Measurements from ENCODE around the gene MAGEE1. TPM values are rescaled to one million over a fixed set of nuclear protein-coding genes. Genes with fewer than 3 reads are reported as not detected.
A peak's percentile ranks its signal among the peaks of the same experiment; 100 is the strongest.

MAGEE1 gene, protein sequence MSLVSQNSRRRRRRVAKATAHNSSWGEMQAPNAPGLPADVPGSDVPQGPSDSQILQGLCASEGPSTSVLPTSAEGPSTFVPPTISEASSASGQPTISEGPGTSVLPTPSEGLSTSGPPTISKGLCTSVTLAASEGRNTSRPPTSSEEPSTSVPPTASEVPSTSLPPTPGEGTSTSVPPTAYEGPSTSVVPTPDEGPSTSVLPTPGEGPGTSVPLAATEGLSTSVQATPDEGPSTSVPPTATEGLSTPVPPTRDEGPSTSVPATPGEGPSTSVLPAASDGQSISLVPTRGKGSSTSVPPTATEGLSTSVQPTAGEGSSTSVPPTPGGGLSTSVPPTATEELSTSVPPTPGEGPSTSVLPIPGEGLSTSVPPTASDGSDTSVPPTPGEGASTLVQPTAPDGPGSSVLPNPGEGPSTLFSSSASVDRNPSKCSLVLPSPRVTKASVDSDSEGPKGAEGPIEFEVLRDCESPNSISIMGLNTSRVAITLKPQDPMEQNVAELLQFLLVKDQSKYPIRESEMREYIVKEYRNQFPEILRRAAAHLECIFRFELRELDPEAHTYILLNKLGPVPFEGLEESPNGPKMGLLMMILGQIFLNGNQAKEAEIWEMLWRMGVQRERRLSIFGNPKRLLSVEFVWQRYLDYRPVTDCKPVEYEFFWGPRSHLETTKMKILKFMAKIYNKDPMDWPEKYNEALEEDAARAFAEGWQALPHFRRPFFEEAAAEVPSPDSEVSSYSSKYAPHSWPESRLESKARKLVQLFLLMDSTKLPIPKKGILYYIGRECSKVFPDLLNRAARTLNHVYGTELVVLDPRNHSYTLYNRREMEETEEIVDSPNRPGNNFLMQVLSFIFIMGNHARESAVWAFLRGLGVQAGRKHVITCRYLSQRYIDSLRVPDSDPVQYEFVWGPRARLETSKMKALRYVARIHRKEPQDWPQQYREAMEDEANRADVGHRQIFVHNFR
- polyA plus RNA-seq (ENCODE audit: insufficient read length), result 5.9 TPM
- long read RNA-seq, donor 1, transcript MAGEE1-201 (1 exons, 3,630 nt), result major isoform, 13 of 13 reads
- long read RNA-seq, donor 1, partial matches to known transcripts, result 0 of 13 reads
- long read RNA-seq, donor 1, other reads (novel, unspliced or antisense), result 0 of 13 reads
- long read RNA-seq, donor 2, transcript MAGEE1-201 (1 exons, 3,630 nt), result major isoform, 8 of 8 reads
- long read RNA-seq, donor 2, partial matches to known transcripts, result 0 of 8 reads
- long read RNA-seq, donor 2, other reads (novel, unspliced or antisense), result 0 of 8 reads
- long read RNA-seq, donor 3, transcript MAGEE1-201 (1 exons, 3,630 nt), result major isoform, 5 of 5 reads
- long read RNA-seq, donor 3, partial matches to known transcripts, result 0 of 5 reads
- long read RNA-seq, donor 3, other reads (novel, unspliced or antisense), result 0 of 5 reads
- long read RNA-seq, donor 4, result 0 reads
- long read RNA-seq, donor 5, transcript MAGEE1-201 (1 exons, 3,630 nt), result major isoform, 7 of 7 reads
- long read RNA-seq, donor 5, partial matches to known transcripts, result 0 of 7 reads
- long read RNA-seq, donor 5, other reads (novel, unspliced or antisense), result 0 of 7 reads
- long read RNA-seq, donor 6, transcript MAGEE1-201 (1 exons, 3,630 nt), result major isoform, 9 of 9 reads
- long read RNA-seq, donor 6, partial matches to known transcripts, result 0 of 9 reads
- long read RNA-seq, donor 6, other reads (novel, unspliced or antisense), result 0 of 9 reads
- long read RNA-seq, donor 7, transcript MAGEE1-201 (1 exons, 3,630 nt), result major isoform, 9 of 9 reads
- long read RNA-seq, donor 7, partial matches to known transcripts, result 0 of 9 reads
- long read RNA-seq, donor 7, other reads (novel, unspliced or antisense), result 0 of 9 reads
- long read RNA-seq, donor 8, transcript MAGEE1-201 (1 exons, 3,630 nt), result major isoform, 7 of 7 reads
- long read RNA-seq, donor 8, partial matches to known transcripts, result 0 of 7 reads
- long read RNA-seq, donor 8, other reads (novel, unspliced or antisense), result 0 of 7 reads

DNA sequence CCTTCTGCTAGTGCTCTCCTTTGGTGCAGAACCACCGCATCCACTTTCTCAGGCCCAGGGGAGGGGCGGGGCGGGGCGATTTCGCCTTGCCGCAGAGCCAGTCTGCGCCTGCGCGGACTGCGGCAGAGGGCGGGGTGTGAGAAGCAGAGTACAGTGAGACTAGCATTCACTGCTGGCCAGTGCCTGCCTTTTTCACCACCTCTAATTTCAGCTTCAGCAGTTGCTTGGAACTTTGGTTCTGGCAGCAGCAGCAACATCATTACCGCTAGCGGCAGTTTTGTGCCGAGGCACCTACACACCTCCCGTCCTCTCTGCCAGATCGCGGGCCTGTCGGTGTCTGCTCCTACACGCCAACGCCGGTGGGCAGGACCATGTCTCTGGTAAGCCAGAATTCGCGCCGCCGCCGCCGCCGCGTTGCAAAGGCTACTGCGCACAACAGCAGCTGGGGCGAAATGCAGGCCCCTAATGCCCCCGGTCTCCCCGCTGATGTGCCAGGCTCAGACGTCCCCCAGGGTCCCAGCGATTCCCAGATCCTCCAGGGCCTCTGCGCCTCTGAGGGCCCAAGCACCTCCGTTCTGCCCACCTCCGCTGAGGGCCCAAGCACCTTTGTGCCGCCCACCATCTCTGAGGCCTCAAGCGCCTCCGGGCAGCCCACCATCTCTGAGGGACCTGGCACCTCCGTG lies at the start of gene MAGEE1:
MAGEE1 (plus strand) TSS at position 151 of the 683 bp plus-strand sequence; CDS start at position 372, 221 bp downstream.
- peak; percentile 66 for DNase-seq

DNA sequence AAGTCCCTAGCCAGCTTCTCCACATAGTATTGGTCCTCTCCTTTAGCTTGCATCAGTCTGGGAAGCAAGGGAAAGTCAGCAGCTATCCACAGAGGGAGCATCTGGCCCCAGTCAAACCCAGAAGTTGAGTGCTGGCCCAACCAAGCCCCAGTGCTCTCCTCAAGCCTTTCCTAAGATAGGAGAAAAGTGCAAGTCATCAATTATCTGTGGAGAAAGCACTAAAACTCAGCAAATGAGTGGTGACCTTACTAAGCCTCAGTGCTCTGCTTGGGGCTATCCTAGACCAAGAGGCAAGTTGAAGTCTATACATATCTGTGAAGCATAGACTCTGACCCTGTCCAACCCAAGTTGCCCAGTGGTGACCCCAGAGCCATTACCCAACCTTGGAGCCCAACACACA lies 28.5 kb upstream of the MAGEE1 start:
- DNase-seq, result no peak

DNA sequence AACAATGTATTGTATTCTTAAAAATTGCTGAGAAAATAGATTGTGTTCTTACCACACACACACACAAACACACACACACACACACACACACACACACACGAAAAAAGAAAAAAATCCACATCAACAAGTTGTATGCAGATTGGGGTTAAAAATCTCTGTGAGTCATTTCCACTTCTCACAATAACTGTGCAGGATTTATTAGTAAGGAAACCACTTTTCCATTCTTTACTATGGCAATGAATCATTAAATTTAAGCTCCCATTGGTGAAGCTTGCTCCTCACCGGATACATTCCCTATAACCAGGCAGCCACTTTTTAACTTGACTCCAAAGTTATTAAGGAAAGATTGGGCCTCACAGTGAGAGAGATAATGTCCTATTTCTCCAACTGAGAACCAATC lies 19.7 kb upstream of the MAGEE1 start:
- no peak for DNase-seq

DNA sequence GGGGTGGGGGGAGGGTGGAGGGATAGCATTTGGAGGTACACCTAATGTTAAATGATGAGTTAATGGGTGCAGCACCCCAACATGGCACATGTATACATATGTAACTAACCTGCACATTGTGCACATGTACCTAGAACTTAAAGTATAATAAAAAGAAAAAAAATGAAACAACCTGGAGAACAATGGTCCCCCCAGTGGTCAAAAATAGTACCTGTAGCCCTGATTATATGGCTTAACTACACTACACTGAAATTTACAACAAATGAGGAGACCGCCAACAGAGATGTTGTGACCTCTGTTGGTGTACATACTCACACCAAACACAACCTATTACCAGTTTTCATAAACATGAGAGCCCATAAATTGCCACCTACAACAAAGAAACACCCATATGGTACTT lies 7.3 kb upstream of the MAGEE1 start:
- no peak for DNase-seq

DNA sequence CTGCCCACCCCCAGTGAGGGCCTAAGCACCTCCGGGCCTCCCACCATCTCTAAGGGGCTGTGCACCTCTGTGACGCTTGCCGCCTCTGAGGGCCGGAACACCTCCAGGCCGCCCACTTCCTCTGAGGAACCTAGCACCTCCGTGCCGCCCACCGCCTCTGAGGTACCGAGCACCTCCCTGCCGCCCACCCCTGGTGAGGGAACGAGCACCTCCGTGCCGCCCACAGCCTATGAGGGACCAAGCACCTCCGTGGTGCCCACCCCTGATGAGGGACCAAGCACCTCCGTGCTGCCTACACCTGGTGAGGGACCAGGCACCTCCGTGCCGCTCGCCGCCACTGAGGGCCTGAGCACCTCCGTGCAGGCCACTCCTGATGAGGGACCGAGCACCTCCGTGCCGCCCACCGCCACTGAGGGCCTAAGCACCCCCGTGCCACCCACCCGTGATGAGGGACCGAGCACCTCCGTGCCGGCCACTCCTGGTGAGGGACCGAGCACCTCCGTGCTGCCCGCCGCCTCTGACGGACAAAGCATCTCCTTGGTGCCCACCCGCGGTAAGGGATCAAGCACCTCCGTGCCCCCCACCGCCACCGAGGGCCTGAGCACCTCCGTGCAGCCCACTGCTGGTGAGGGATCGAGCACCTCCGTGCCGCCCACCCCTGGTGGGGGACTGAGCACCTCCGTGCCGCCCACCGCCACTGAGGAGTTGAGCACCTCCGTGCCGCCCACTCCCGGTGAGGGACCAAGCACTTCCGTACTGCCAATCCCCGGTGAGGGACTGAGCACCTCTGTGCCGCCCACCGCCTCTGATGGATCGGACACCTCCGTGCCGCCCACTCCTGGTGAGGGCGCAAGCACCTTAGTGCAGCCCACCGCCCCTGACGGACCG lies 977 bp downstream of the MAGEE1 start:
- DNase-seq, result no peak

DNA sequence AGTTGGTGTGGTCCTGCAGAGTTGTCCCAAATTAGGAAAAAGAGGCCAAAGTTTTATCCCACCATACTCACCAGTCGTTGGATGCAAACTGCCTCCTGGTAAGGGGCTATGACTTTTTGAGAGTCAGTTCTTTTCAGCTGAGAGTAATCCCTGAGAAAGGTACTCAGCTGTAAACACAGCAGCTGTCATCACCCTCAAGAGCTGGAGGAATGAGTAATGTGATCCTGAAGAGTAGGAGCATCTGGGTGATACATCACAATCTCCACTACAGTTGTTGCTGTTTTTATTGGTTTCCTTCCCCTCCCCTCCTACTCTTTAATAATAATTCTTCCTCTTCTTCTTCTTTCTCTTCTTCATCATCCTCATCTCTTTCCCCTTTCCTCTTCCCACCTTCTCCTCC lies 5.7 kb downstream of the MAGEE1 start:
- no peak for DNase-seq

DNA sequence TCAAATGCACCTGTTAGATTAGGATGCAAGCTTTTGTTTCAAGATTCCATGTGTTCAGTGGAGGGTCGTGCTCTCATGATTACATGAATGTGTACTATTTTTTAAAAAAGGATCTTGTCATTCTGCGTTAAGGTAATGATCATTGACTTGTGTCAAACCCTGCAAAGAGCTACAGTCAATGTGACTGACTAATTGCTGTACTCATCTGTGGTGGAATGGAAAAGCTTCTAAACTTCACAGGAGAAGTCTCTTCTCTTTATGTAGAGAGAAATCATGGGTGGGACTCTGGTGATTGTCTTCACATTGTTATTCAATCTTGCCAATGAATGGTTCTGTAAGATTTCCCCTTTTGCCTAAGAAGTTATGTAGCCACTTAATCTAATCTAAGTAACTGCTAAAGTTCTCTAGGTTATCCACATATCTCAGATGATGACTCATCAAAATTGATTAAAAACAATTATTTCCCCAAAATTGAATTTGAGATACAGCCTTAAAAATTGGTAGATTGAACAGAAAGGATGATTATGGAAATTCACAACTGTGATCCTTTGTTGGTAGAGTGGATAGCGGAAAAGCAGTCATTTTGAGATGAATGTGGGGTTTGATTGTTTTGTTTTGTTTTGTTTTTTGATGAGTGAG lies 6.7 kb downstream of the MAGEE1 start:
- no peak for DNase-seq

DNA sequence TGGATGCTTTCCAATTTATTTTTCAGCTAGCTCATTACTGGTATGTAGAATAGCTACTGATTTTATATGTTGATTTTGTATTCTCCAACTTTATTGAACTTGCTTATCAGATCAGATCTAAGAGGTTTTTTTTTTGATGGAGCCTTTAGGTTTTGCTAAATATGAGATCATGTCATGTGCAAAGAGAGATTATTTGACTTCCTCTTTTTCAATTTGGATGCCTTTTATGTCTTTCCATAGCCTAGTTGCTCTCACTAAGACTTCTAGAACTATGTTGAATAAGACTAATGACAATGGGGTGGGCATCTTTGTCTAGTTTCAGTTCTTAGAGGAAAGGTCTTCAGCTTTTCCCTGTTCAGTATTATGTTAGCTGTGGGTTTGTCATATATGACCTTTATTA lies 11.7 kb downstream of the MAGEE1 start:
- no peak for DNase-seq

DNA sequence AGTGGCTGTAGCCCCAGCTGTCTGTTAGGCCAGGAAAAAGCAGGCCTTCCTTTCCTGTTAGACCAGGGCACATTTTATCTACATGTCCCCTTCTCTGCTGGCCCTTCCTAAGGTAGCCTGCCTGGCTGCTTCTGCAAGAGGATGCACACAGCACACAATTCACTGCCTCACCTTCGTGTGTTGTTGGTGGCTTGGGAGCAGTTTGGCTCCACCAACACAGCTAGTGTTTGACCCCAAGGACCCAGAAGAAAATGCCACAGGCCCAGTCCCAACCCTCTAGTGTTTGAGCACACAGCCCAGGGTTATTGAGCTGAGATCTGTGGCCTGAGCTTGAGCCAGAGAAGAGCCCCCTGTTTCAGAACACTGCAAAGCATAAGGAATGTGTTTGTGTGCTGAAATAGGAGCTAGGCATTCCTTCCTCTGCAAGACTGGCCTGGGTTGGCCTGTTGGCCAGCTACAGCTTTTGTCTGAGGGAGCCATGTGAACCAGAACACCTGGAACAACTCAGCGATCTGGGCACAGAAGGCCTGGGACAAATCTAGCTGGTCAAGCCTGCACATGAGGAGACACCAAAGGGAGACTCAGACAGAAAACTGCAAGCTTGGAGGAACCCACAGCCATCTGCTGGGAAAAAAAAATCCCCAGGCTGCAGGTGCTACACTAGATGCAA lies 26.4 kb downstream of the MAGEE1 start:
- DNase-seq, result no peak

DNA sequence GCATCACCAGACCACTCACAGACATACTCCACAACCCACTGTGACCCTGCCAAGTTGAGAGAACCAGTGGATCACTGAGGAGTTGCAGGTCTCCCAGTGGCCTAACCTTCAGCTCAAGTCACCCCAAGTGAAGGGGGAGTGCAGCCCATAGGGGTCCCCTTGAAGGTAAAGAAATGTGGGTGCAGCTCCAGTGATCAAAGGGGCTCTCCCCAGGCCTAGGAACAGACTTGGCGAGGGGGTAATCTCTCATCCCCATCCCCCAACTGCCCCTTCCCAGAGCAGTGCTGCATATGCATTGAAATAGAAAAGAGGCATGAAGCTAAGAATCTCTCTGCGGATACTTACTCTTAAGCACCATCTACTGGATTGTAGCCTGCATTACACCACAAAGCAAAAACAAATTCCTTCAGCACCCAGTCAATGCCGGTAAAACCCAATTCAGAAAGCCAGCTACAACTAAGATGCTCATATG lies 27.0 kb downstream of the MAGEE1 start:
- peak; percentile 7 for DNase-seq

DNA sequence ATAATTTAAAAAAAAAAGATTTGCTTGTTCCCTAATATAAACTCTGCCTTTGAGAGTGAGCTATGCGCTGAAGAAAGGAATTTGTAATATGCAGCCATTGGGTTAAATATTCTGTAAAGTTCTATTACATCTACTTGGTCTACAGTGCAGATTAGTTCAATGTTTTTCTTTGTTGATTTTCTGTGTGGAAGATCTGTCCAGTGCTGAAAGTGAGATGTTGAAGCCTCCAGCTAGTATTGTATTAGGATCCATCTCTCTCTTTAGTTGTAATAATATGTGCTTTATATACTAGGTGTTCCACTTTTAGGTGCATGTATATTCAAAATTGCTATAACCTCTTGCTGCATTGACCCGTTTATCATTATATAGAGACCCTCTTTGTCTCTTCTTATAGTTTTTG lies 49.8 kb downstream of the MAGEE1 start:
- no peak for DNase-seq

Data from left kidney (tissue), 8 donors.